ENCODE results near the gene SLC25A48.

Gene SLC25A48

DNA sequence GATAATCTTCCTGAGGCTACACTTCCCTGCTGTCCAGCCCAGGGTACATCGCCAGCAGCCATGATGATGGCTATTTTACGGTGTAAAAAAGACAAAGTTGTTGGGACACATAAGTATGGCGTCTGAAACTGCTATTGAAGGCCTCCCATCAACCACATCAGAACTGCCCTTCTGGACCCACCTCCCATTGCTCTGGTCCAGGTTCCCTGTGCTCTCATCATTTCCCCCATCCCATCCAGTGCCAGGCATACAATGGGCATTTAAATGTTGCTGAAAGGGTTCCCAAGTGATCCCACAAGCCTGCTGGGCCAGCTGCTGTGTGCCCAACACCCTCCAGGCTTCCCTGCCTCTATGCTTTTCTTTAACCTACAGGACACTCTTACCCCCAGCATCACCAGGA lies 50.6 kb downstream of the SLC25A48 start:
- DNase-seq: no peak

- DNase-seq: no peak
These were observed 51.7 kb downstream of the SLC25A48 start for GRCh38 chr5:135886136-135886535.

GRCh38 chr5:135887447-135887864 lies 53.0 kb downstream of the SLC25A48 start:
- peak; percentile 74 for DNase-seq

DNA sequence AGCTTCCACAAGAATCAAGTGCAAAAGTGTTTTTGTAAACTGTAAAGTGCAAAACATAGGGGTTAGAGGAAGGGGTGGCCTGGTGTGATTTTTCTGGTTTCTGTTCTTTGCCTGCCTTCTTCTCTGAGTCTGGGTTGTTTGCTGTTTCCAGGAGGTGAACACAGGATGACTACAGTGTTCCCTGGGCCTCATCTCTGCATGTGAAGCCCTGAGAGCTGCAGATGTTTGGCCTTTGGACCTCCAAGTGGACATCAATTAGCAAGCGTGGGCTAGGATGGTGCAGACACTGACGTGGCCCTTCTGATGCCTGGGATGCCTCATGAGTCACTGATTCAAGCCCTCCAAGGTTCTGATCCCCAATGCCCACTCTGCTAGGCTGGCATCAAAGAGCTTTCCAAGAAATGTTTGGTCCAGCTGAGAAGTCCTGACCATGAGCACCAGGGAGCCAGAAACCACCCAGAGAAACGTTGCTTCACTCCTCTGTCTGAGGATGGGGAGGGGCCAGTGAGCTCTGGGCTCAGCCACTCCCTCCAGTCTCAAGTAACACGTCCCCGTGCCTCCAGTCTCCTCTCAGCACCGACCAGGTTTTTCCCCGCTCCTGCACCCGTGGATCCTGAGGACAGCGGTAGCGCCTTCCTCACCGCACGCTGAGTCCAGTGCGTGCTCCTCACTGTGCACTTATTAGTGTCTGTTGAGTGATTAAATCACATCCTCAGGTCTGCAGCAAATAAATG lies 53.6 kb downstream of the SLC25A48 start:
- no peak for DNase-seq

DNA sequence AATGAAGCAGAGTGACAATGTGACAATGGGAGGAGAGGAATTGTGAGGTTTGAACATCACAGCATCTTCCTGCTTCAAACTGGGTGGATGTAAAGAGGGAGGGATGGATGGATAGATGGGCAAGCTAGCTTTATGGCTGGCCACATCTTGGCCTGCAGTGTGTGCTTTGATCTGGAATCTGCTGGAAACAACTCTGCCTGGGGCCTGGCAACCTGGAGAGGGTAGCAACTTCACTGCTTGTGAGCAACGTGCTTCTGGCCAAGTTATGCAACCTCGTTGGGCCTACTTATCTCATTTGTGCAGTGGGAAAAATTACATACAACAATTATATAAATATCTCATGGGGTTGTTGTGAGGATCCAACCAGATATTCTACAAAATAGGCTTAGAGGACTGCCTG lies 55.8 kb downstream of the SLC25A48 start:
- DNase-seq: no peak

DNA sequence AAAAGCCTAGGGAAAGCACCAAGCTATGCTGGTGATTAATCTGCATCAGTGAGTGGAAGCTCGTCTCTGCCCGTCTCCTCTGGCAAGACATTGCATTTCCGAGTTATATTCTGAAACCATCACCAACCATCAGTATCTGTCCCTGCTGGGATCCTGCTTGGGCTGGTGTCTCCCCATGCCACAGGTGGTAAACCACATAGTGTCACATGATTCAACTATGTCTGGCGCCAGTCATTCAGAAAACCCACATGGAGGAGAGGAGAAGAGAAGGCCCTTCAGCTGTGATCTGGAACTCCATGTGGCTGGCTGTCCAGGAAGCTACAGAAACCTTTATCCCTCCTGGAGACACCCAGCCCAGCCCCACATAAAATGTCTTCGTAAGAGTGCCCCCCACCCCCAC lies 56.4 kb downstream of the SLC25A48 start:
- peak; percentile 67 for DNase-seq

DNA sequence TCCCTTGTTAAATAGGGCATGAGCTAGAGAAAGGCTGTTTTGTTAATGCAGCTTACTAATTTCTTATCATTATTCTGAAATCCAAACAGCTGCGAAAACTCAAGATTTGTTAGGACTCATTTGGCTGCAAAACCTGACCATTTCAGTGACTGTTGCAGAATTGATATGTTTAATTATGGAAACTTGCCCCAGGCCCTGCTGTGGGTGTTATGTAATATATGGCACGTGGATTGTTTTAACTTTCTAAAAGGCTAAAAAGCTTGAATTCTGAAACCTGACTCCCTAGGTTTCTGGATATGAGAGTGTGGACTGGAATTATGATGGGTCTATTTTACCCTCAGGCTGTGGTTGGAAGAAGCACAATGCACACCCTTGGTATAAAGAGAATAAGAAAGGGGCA lies 56.8 kb downstream of the SLC25A48 start:
- DNase-seq: no peak

- DNase-seq: no peak
These were observed 57.3 kb downstream of the SLC25A48 start for GRCh38 chr5:135891791-135892190.

GRCh38 chr5:135894276-135894675 lies 59.8 kb downstream of the SLC25A48 start:
- no peak for DNase-seq

GRCh38 chr5:135894789-135895188 lies 60.3 kb downstream of the SLC25A48 start:
- no peak for DNase-seq

GRCh38 chr5:135895474-135896006 lies 61.1 kb downstream of the SLC25A48 start, which contains the start of gene IL9:
Gene IL9 (minus strand): TSS chr5:135895841. CDS start chr5:135895816, 25 bp downstream.
- DNase-seq: no peak

DNA sequence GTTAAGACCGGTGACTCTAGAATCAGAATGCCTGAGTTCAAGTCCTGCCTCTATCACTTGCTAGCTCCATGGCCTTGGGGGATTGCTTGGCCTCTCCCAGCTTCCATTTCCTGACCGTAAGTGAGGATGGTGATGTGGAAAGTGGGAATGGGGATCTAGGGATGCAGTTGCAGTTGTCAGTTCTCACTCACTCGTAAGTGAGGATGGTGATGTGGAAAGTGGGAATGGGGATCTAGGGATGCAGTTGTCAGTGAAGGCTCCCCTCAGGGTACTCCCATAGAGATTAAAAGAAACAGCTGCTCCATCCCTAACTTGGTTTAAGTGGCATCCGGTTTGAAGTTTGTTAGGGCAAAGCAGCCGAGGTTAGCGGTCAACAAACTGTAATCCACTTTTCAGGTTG lies 64.2 kb downstream of the SLC25A48 start:
- no peak for DNase-seq

- no peak for DNase-seq
These were observed 65.8 kb downstream of the SLC25A48 start for GRCh38 chr5:135900276-135900675.

DNA sequence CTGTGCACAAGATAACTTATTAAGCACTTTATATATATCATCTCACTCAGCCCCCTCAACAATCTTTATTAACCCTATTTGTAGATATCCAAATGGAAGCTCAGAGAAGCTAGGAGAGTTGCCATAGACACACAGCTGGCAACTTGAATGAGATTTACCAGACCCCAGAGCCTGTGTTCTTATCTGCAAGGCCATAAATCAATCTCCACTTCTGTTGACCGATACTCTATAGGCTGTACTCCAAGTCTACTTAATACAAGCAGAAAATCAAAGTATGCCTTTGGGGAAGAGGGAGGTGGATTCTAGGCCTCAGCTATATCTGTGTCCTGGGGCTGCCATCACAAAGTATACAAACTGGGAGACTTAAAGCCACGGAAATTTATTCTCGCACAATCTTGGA lies 67.2 kb downstream of the SLC25A48 start:
- DNase-seq: no peak

DNA sequence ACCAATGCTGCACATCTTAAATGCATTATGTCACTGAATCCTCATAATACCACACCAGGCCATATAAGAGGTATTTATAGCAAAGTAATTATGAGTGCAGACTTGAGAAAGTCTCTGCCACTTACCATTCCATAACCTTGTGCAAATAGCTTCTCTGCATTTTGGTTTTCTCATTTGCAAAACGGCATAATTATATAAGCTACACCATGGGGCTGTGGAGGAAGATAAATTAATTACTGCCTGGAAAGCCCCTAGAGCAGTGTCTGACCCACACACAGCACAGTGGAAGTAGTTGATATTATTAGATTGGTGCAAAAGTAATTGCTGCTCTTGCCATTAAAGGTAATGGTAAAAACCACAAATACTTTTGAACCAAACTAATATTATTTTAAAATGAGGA lies 70.7 kb downstream of the SLC25A48 start:
- DNase-seq: no peak

DNA sequence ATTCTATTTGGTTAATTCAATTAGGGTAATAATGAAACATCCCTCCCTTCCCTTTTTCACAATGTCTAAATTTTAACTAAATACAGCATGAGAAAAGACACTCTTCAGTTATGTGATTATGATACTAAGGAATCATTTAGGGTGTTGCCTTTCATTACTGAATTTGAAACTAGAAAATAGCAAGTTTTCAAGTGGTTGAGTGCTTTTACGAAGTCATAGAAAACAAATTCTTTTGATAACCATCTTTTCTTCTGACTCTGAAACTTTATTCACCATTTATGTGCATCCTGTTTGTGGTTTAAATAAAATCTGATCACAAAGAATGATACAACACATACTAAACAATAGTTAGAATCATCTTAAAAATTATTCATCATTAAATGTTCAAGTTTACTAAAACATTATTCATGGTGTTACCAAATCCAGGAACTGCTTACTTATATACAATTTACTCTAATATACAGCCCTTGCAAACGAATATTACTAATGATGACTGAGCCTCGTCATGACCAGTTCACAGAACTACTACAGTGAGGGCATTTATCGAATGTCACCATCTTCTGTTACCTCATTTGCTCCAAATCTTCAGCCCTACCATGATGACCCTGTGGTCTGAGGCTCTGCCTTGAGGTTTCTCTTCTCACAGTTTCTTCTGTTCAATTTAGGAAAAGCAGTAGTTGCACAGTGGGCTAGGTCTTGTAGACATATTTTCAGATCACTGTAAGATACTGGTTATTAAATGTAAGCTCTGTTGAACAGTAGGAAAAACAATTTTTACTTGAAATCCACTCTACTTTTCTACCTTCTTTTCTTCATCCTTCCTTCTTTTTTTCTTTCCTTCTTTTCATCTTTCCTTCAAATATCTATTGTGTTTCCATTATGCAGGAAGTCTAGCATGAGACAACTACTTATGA lies 79.5 kb downstream of the SLC25A48 start:
- DNase-seq: no peak

DNA sequence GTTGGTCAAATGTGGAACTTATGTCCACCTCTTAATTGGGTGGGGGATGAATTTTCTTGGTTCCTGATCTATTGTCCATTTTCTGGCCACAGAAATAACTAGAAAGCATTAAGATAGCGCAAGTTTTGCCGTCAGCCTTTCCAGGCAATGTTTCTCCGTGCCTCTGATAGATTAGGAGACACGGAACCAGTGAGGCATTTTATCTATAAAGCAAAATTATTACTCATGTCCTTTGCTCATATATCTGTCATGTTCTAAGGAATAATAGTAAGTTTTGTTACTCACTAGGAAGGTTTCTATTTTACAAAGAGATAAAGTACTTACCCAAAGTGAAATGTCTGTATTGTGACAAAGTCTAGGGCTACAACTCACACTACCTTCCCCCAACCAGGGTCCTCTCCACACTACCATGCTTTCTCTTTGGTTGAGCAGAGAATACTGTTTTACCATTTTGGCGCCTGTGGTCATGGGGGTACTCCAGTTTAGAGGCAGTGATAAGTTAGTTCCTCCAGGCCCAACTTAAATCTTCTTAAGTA lies 81.1 kb downstream of the SLC25A48 start:
- no peak for DNase-seq

GRCh38 chr5:135916638-135917263 lies 82.3 kb downstream of the SLC25A48 start:
- no peak for DNase-seq

DNA sequence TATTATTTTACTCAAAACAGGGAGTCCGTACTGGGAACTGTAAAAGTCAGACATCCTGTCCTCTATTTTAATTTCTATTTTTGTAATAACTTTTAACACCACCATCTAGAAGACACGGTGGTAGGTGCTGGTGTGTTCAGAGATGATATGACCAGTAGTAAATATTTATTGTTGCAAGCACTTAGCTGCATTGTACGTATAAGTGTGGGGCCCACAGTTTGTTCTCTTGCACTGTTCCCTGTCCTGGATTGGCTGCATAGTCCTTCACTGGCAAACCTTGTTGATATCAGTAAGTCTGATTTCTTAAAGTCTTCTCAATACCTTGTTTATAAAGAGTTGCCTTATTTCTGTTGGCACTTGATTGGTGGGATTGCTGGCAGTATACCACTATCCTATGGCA lies 85.7 kb downstream of the SLC25A48 start:
- DNase-seq: no peak

DNA sequence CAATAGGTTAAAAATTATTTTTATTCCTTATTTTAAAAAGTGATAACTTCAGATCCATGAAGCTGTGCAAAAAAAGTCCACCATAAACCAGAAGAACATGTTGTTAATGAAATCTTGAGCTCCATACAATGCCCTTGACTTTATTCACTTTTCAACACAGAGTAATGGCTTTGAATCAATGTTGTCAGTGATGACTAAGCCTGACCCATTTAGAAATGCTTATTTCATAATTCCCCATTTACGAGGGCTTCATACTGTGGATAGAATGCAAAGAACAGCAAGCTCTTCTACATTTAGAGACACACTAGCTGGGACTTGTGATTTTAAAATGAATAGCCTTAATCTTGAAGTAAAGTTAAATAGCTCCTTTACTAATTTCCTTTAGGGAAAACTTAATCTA lies 86.9 kb downstream of the SLC25A48 start:
- DNase-seq: no peak

- no peak for DNase-seq
These were observed 95.8 kb downstream of the SLC25A48 start for GRCh38 chr5:135930029-135930948.

DNA sequence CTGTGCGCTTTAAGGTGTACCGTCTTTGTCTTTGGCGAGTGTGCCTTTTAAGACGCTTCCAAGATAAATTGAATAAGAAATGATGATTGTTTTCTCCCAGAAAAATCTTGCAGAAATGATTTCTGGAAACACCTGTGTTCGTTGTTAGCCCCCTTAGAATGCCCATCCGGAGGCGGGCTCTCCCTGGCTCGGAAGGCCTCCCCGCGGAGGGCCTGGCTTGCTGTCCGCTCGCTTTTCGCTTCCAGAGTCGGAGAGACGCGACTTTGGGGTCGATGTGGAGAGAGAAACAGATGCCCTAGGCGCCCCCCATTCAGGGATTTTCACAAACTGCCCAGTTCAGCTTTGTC lies 96.5 kb downstream of the SLC25A48 start:
- no peak for DNase-seq

Data from stimulated activated CD4-positive, alpha-beta T cell treated with anti-CD3 and anti-CD28 coated beads, Interleukin-15, amount 100 ng/mL, for 24 hours (primary cell).